HCT116 (cell line): ENCODE results near the gene SLFN5.

Source experiments
- CTCF ChIP-seq, 3 experiments: fragments of 200-600 bp in 1 of 3; sonication (generic) in 1 of 3; IDR thresholded peaks in 2 of 3; conservative IDR thresholded peaks in 1 of 3; 2 replicates each; pipeline ENCODE4 v1.5.1; 2012 to 2017; ENCODE audit warnings: low read depth in 2 of 3, low read length in 2 of 3, antibody characterized with exemption in 1 of 3, borderline replicate concordance in 1 of 3, control low read depth in 1 of 3, mild to moderate bottlenecking in 1 of 3, mixed read lengths in 1 of 3, mixed run types in 1 of 3, moderate library complexity in 1 of 3; ENCODE audit not compliant: insufficient read depth in 1 of 3
- EZH2 ChIP-seq: fragments of 200-600 bp; sonication (generic); IDR thresholded peaks from 2 replicates; pipeline ENCODE4 v1.6.1; 2017; ENCODE audit warnings: antibody characterized with exemption, mixed run types
- JUND ChIP-seq: IDR thresholded peaks from 2 replicates; pipeline ENCODE4 v1.6.1; 2012
- MAX ChIP-seq: IDR thresholded peaks from 2 replicates; pipeline ENCODE4 v1.6.1; 2012
- POLR2A ChIP-seq: IDR thresholded peaks from 2 replicates; pipeline ENCODE4 v1.7.0; 2011; ENCODE audit warnings: borderline replicate concordance; ENCODE audit not compliant: insufficient read depth, insufficient read length; ENCODE audit errors: extremely low read depth
- POLR2AphosphoS5 ChIP-seq: IDR thresholded peaks from 2 replicates; pipeline ENCODE4 v1.6.1; 2011; ENCODE audit warnings: mild to moderate bottlenecking, low read depth, low read length, moderate library complexity
- SIN3A ChIP-seq: IDR thresholded peaks from 2 replicates; pipeline ENCODE4 v1.6.1; 2012; ENCODE audit warnings: low read depth
- SRF ChIP-seq: IDR thresholded peaks from 2 replicates; pipeline ENCODE4 v1.6.1; 2012; ENCODE audit warnings: low read depth
- YY1 ChIP-seq: IDR thresholded peaks from 2 replicates; pipeline ENCODE4 v1.6.1; 2011; ENCODE audit warnings: low read length, low read depth, moderate library complexity, mild to moderate bottlenecking; ENCODE audit not compliant: insufficient replicate concordance; ENCODE audit errors: extremely low read depth
- ZBTB33 ChIP-seq: IDR thresholded peaks from 2 replicates; pipeline ENCODE4 v1.6.1; 2011; ENCODE audit warnings: mild to moderate bottlenecking, low read length, moderate library complexity; ENCODE audit not compliant: insufficient replicate concordance; ENCODE audit errors: extremely low read depth
- ZNF274 ChIP-seq: fragments of 200-500 bp; sonication (Bioruptor generic); IDR thresholded peaks from 2 replicates; pipeline ENCODE4 v1.6.1; 2014; ENCODE audit warnings: mild to moderate bottlenecking, low read depth, low read length, inconsistent platforms

DNA sequence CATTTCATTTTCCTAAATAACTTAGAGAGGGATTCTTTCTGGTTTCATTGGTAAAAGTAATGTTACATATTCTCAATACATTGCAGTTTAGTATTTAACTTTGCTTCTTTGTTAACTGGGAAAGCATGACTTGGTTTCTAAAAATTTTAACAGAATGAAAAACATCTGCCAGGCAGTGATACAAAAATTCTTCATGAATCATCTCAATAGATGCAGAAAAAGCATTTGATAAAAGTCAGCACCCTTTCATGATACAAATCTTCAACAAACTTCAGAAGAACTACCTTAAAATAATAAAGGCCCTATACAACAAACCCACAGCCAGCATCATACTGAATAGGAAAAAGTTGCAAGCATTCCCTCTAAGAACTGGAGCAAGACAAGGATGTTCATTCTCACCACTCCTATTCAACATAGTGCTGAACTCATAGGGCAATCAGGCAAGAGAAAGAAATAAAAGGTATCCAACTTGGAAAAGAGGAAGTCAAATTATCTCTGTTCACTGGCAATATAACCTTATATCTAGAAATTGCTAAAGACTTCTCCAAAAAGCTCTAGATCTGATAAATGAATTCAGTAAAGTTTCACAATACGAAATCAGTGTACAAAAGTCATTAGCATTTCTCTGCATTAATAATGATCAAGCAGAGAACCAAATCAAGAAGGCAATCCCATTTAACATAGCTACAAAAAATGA is 50.4 kb downstream of the SLFN5 start:
- TF ChIP-seq POLR2AphosphoS5 (no peak), EZH2 (no peak), POLR2A (no peak), MAX (no peak), ZBTB33 (no peak), CTCF (IDR thresholded peaks at IDR 0.05 in 2 of 3, conservative IDR thresholded peaks at IDR 0.05 in 1 of 3; ENCODE audit: borderline replicate concordance in 1 of 3, insufficient read depth in 1 of 3, low read depth in 2 of 3, low read length in 2 of 3) (no peak), ZNF274 (no peak), SIN3A (no peak), JUND (no peak), SRF (no peak), YY1 (no peak)
